Dedifferentiated amniotic fluid mesenchymal stem cell (primary cell): ENCODE data around the gene DGCR6L.
"Not testable (repeated sequence)": the region's sequence is repeated elsewhere in the genome, so short reads cannot be mapped to it uniquely, and the experiment has no call there.

Experiments used
- DNase-seq: peaks from one replicate; pipeline ENCODE4 v3.0.0-alpha.2; 2016; ENCODE audit errors: extremely low spot score

The DGCR6L gene

DNA sequence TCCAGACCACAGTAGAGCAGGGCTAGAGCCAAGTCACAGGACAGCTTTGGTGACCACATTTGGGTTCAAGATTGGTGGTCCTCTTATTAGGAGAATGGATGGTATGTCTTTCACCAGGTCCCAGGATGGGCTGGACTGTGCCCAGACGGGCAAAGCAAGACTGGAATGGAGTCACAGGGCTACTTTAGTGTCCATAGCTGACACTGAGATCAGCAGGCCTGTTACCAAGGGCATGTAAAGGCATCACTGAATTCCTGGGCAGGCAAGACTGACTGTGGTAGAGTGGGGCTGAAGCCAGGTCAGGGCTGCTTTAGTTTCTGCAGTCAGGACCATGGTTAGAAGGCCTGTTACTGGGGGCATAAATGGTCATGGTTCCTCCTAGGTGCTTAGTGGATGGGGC, 6.1 kb upstream of the DGCR6L start:
- DNase-seq, result not testable (repeated sequence)

DNA sequence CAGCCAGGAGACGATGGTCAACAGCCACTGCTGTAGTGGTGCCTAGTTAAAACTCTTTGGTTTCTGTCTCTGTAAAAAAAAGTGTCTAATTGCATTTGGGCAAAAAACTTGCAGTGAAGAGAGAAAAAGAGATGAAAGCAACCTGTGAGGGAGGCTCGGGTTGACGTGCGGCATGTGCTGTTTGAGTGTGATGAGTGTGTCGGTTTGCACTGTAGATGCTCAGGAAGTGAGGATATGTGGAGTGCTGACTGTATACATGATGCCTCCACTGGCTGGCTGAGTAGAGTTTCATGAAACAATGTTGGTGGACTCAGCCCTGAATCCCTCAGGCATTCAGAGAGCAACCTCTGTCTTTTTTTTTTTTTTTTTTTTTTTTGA, 4.3 kb upstream of the DGCR6L start:
- DNase-seq, result no peak

DNA sequence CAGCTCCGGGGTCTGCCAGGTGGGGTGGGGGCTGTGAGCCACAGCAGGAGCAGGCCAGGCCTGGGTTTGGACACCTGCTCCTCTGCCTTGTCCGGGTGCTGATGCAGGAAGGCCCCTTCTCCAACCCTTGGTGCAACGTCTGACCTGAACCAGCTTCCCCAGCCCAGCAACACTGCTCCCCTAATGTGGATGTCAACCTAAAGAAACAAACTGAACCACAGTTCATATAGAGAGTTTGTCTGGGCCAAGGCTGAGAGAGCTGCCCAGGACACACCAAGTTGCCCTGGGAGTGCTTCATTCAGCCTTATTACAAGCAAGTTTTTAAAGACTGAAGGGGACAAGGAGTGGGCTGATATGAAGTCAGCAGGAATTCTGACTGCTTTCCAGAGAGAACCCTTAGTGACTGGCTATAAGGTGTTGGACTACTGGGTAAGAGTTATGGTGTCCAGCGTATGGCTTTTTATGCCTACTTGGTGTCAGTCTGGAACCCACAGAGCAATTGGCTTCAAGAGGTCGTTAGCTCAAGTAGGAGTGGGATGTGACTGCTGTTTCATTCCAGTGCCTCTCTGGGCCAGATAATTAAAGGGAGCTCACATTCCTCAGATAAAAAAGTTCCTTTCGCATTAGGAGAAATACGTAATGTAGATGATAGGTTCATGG, 1.8 kb upstream of the DGCR6L start:
- DNase-seq, result not testable (repeated sequence)

DNA sequence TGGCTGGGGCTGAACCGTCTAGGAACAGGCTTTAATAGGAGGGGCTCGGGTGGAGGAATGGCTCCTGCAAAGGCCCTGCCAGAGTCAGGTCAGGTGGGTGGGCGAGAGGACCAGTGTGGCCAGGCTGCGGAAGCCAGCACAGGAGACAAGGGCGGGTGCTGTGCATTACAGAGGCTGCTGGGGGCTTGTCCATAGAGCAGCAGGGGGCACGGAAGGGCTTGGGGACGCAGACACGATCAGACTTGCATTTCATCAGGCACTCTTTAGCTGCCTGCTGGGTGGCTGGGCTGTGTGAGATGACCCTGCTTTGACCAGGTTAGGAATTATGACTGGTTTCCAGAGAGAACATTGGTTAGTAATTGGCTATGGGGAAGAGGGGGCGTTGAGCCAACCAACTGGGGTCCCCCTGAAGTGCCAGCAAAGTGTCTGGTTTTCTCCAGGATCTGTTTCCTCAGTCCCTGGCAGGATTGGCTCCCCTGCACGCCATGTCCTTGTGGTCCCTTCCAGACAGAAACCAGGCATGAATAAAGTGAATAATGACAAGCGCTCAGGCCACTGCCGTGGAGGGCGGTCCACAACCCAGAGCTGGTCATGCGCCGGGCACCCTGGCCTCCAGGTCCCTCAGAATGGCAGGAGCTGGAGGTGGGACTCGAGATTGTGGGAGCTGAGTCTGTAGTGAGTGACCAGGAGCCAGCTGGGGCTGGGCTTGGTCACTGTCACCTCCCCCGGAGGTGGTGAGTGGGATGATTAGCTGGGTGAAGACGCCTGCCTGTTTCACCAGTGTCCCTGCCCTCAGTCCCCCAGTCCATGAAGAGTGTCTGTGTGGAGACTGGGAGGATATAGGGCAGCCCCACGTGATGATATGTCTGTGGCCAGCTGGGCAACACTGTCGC, 1.0 kb upstream of the DGCR6L start:
- DNase-seq, result not testable (repeated sequence)

DNA sequence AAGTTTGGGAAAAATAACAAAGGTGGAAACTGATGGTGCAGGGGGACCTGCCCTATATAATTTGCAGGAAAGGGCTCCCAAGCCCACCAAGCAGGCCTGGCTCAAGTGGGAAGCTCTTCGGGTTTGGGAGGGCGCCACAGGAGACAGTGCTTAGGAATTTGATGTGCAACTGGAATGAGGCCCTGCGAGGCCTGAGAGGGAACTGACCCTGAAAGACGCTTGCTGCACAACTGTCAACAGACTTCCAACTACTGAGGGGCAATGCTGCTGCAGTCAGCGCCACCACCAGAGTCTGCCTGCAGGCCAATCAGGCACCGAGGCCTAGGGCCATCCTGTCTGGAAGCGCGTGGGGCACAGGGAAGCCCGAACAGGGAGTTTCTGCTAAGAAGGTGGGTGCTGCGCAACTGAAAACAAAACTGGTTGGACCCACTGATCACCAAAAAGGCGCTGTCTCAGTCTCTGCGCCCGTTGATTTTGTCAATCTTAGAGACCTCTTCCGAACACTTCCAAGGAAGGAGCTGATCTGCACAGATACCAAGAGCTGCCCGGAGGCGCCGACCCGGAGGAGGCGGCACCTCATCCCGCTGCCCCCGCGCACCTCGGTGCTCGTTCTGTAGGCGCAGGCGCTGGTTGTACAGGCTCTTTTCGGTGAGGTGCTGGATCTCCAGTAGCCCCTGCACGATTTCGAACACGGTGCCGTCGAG, 667 bp downstream of the DGCR6L start:
- DNase-seq, result no peak

DNA sequence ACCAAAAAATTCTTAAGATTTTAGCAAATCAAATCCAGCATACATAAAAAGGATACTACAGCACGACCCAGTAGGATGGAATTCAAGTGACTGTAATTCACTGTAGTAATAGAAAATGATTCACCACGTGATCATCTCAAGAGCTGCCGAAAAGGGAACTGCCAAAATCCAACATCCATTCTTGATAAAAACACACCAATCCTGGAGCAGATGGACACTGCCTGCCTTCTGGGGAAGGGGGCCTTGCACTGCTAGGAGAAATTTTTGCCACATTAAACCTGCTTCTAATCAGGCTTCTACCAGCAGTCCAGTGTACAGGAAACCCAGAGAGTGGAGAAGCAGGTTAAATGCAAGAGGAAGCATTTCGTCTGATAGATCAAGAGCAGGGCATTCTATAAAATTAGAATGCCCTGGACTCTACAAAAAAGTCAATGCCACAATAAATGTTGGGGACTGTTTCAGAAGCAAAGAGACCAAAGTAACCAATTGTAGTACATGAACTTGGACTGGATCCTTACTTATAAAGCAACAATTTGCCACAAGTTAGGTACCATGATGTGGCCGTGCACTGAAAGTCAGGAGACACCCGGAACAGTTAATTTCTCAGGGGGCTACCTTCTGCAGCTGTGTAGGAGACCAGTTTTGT, 1.7 kb downstream of the DGCR6L start:
- DNase-seq, result not testable (repeated sequence)

DNA sequence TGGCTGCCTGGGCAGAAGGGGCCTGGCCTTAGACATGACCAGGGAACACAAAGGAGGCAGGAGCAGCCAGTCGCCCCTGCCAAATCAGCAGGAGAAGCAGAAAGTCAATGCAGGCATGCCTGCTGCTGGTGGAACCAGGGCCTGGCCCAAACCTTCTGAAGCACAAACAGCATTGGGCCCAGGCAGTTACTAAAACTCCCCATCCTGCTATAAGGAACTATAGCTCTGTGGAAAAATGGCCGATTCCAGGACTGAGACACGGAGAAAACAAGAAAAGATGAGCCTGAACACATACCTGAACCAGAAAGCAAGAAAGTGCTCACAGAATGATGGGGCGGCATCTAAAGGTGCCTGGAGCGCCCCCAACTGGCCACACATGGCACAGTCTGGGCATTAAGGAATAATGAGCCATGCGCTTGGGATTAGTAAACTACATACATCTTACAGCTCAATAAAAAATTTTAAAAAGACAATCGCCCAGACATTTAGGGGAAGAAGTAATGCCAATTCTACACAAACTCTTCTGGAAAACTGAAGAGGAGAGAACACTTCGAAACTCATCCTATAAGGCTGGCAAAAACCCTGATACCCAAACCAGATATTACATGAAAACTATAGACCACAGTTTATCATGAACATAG, 2.3 kb downstream of the DGCR6L start:
- not testable (repeated sequence) for DNase-seq

DNA sequence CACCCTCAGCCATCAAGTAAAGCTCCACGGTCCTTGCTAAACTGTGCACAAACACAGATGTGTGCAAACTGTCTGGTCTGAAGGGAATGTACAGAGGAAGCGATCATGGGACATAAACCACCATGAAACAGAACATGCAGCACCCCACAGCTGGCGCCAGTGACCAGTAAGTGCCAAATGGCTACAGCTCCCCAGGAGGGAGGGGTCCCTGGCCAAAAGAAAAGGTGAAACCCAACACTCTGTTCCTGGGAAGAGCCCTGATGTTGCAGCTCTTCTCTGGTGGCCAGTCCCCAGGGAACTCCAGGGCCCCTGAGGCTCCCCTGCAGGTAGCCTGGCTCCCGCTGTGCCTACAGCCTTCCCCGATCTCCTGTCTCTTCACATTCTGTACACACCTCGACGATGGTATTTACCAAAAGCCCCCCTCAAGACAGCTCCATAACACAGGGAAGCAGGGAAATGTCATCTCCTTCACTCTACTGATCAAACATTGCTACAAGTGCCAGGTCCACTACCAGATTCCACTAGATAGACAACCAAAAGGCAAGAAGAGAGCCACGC, 2.9 kb downstream of the DGCR6L start:
- DNase-seq, result no peak

DNA sequence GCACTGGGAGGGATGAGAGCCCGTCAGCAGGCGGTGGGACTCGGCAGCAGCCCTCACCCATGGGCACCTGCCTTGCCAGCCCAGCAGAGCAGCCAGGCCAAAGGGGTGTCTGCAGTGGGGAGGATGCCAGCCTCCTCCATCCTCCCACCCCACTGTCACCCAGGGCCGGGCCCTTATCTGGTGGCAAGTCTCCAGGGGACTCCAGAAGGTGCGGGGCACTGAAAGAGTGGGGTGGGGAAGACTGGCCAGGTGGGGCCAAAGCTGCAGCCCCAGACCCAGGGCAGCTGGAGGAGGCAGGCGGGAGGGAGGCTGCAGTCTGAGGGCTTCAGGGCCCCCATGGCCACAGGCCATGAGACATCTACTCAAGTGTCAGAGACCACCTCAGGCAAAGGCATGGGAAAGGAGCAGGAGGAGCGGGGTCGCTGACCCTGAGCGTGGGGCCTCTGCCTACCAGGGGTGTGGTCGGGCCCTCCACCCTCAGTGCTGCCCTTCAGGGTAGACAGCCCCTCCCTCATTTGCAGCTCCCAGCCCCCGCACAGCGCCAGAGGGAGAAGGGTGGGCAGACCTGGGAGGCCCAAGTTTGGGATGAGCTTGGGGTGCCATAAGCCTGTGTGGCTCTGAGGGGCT, 3.5 kb downstream of the DGCR6L start:
- no peak for DNase-seq

DNA sequence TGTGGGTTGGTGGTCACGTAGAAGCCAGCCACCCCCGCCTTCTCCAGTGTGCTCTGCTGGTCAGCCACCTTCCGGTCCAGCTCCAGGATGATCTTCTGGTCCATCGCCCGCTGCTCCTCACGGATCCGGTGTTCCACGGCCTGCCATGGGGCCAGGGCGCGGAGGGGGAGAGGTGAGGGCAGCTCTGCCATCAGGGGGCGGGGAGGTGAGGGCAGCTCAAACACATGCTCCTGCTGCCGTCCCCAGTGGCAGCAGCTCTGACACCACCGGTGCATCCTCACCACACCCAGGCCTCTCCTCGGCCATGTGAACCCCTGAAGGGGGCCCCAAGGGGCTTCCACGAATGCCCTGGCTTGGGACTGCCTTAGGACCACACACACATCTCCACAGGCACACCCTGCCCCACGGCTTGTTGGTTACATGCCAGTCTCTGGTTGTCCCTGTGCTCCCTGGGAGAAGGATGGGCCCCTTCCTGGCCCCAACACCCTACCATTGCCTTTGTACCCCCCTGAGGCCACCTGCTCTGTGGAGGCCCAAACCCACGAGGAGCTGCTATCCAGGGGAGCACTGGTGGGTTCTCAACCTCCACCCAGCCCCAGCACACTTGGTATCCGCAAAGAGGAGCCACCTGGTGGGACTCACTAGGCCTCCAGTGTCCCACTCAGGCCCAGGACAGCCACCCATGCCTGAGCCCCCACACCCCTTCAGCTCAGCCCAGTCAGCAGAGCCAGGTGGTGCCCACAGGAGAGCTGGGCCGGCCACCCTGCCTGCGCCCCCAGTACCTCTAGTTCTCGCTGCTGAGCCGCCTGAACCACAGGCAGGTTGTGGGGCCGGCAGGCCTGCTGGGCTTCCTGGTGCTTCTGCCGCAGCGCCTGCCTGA, 4.3 kb downstream of the DGCR6L start:
- DNase-seq, result no peak

DNA sequence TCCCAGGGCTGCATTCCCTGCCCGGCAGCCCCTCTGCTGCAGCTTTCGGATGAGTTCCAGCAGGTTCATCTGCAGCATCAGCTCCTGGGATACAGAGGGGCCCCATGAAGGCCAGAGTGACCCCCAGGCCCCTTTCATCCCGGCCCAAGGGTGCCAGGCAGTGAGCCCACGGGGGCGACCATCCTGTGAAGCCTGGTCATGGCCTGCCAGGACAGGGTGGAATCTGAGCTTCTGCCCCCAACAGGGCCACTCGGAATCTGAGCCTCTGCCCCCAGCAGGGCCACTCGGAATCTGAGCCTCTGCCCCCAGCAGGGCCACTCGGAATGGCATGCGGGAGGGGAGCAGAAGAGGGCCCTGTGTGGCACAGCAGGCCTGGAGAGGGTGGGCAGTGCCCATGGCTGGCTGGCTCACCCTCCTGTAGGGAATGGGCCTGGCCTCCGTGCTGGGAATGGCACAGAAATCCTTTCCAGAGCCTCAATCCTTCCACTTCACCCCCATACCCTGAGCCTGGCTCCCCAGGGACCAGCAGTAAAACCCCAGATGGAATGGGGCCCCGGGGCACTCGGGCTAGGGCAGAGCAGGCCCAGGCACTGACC, 5.0 kb downstream of the DGCR6L start:
- not testable (repeated sequence) for DNase-seq

DNA sequence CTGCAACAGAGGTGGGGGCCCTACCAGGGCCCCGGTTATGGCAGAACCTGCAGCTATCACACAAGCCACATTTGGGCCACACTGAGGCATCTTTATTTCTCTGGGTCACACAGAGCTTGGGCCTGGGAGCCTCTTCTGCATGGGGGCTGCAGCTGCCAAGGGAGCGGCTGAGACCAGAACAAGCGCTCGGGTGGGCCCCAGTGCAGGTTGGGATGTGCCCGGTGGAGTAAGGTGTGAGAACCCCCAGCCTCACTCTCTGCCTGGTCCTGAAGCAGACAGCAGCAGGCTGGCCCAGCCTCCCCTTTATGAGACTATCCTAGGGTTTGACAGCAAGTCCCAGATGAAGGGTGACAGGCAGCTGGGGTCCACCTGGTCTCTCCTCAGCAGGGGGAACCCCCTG, 5.7 kb downstream of the DGCR6L start:
- not testable (repeated sequence) for DNase-seq

DNA sequence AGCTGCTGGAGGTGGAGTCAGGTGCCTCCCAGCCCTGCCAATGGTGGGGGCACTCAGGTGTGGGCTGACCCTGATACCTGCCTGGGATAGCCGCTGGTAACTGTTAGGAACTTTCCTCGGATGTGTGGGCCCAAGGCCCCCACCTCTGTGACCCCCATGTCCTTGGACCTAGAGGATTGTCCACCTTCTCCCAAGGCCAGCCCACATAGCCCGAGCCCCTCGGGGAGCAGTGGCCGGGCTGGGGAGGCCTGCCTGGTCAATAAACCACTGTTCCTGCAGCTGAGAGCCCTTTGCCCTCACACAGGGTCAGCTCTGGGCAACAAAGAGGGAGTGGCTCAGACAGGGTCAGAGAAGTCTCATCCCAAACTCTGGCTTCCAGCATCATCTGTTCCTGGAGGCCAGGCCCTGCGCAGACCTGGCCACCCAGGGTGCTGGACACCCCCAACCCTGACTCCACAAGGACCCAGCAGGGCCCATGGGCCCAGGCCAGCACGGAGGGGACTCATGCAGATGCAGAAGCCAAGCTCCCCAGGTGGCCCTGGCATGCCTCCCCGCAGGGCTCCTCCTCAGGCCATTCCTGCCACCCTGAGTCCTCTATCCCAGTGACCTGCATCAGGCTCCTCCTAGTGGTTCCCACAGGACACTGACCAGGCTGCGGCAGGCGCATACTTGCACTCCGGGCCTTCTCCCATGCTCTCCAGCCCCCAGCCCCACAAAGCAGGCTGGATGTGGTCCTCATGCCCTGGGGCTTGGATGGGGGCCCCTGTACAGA, 6.4 kb downstream of the DGCR6L start:
- DNase-seq, result not testable (repeated sequence)

DNA sequence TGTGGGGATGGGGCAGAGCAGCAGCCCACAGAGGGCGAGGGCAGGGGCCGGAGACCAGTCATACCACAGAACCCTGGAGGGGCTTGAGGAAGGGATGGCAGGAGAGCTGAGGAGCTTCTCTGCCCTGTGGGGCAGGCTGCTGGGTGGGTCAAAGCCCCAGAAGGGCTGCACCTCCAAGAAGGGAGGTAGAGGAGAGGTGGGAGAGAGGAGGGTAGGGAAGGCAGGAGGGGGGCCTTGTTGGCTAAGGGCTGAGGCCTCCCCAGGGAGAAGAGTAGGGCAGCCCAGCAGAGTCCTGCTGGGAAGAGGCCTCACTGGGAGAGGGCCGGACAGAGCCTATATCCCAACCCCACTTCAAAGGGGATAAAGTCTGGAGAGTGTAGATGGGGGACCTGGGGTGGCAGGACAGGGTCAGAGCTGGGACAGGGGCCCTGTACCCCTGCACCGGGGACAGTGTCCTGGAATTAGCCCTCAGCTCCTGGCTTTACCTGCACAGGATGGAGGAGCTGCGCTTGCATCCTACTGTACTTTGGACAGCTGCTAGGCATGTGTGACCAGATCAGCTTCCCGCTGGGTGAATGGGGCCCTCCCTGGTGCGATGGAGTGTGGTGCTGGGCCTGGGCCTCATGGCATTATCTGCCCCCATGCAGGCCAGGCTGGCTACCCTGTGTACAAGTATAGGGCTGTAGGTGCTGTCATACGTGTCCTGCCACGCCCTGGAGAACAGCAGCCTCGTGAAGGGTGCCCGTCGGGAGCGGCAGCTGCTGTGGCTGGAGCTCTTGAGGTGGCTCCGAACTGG, 7.3 kb downstream of the DGCR6L start:
- no peak for DNase-seq

DNA sequence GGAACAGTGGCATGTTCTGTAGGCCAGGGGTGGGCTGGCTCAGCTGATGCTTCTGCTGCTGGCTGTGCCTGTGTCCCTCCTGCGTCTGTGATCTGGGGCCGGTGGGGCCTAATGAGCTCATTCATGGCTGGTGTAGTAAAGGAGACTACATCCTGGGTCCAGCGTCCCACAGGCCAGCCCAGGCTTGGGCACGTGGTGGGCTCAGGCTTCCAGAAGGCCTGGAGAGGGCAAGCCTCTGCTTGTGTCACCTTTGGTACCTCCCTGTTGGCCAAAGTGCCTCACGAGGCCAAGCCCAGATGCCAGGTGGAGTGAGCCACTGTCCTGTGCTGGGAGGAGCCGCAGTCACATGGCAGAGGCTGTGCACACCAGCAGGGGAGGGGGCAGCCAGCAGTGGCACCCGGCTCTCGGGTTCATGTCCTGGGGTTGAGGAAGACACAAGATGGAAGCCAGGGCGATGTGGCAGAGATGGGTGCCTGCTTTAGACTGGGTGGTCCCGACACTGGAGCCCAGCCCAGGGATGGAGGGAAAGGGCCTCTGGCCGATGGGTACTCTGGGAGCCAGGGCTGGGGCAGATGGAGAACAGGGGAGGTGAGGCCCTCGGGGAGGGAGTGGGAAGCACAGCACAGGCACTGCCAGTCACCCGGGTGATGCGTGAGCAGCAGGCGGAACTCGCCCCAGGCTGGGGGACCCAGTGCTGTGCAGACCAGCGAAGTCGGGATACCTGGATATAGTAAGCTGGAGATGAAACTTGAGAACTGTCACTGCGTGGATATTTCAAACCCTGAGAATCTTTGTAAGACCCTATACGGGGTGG, 8.4 kb downstream of the DGCR6L start:
- not testable (repeated sequence) for DNase-seq

DNA sequence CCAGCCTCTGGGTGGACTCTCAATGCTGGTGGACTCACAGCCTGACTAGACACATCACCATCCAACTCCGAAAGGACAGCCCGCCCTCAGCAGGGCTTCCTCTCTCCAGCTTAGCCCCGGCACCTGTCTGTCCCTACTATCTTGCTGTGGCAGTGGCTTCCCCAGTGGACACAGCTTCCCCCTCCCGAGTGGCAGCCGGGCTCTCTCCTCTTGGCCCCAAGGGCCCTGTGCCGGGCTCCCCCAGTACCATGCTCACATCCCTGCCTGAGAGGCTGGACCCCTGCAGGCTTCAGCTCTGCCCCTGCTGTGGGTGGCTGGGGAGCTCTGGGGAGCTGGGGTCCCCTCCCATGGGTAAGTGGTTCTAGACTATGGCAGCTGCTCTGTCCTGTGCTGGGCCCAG, 9.1 kb downstream of the DGCR6L start:
- DNase-seq, result not testable (repeated sequence)

DNA sequence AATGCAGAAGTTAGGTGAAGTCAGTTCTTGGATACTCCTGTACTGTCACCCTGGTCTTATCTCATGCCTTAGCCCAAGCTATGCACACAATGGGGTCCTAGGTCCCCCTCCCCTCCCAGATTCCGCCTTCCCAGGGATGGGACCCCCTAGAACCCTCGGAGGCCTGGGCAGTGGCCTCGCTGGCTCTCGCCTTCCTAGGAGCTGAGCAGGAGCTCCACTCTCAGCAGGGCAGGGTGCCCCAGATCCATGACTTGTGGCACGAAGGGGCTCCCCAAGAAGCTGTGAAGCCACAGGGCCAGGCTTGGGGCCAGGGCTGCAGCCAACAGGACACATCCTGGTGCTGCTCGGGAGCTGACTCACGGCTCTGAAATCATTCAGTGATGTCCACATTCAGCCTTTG, 9.7 kb downstream of the DGCR6L start:
- not testable (repeated sequence) for DNase-seq
